ENCODE results near the gene EXT2. TPM values are rescaled to one million over a fixed set of nuclear protein-coding genes. Genes with fewer than 3 reads are reported as not detected.

The EXT2 gene
- total and polyA plus RNA-seq, 2 of the 13 experiments (the other 11 are each of a cell fraction or from before 2014, with no cell fraction given): 61.5 to 68.7 TPM

GRCh38 chr11:44095506-44096359, at the start of gene EXT2 (continued):
- TF ChIP-seq E2F2 (CRISPR knock-in tag; IDR thresholded peaks at IDR 0.05; ENCODE audit: borderline replicate concordance): no peak
- TF ChIP-seq ZNF260 (CRISPR knock-in tag; IDR thresholded peaks at IDR 0.05; ENCODE audit: borderline replicate concordance, low read depth): no peak
- peak; percentile 48 for TF ChIP-seq POLR2AphosphoS5 (IDR thresholded peaks at IDR 0.05; ENCODE audit: low read depth, low read length)
- TF ChIP-seq SMAD1 (CRISPR knock-in tag; IDR thresholded peaks at IDR 0.05; ENCODE audit: borderline replicate concordance, low read depth): no peak
- TF ChIP-seq ZMYM2 (CRISPR knock-in tag; IDR thresholded peaks at IDR 0.05): no peak
- no peak for TF ChIP-seq ZNF24 (IDR thresholded peaks at IDR 0.05)
- no peak for TF ChIP-seq ELF1 (CRISPR knock-in tag; IDR thresholded peaks at IDR 0.05)
- no peak; the same call in 1 of the 2 replicates for TF ChIP-seq RELA (CRISPR knock-in tag; IDR thresholded peaks at IDR 0.05)
- TF ChIP-seq MLX (CRISPR knock-in tag; IDR thresholded peaks at IDR 0.05): no peak
- TF ChIP-seq ZKSCAN1 (IDR thresholded peaks at IDR 0.05; ENCODE audit: low read length): no peak
- TF ChIP-seq MYPOP (CRISPR knock-in tag; IDR thresholded peaks at IDR 0.05): no peak
- no peak for TF ChIP-seq GRHL1 (CRISPR knock-in tag; conservative IDR thresholded peaks at IDR 0.05)
- peak; percentile 35; the same call in 1 of the 2 replicates for TF ChIP-seq TFDP1 (CRISPR knock-in tag; IDR thresholded peaks at IDR 0.05; ENCODE audit: borderline replicate concordance)
- TF ChIP-seq ZFP1 (CRISPR knock-in tag; IDR thresholded peaks at IDR 0.05): no peak
- no peak for TF ChIP-seq NFIC (IDR thresholded peaks at IDR 0.05; ENCODE audit: low read length)
- TF ChIP-seq XBP1 (CRISPR knock-in tag; IDR thresholded peaks at IDR 0.05): no peak
- no peak for TF ChIP-seq ZNF343 (CRISPR knock-in tag; IDR thresholded peaks at IDR 0.05)
- no peak for TF ChIP-seq U2AF2 (IDR thresholded peaks at IDR 0.05; ENCODE audit: low read depth, low read length)
- TF ChIP-seq TCF7L2 (IDR thresholded peaks at IDR 0.05; ENCODE audit: low read depth, low read length): no peak
- TF ChIP-seq BATF2 (CRISPR knock-in tag; IDR thresholded peaks at IDR 0.05): no peak
- TF ChIP-seq BRCA1 (CRISPR knock-in tag; IDR thresholded peaks at IDR 0.05): no peak
- no peak for TF ChIP-seq NFKBIZ (CRISPR knock-in tag; IDR thresholded peaks at IDR 0.05)
